Astrocyte of the hippocampus (primary cell): ENCODE results near the gene TNP2.
"Not testable (repeated sequence)": the region's sequence is repeated elsewhere in the genome, so short reads cannot be mapped to it uniquely, and the experiment has no call there.

Experiments
- DNase-seq: peaks from one replicate; pipeline ENCODE4 v3.0.0; 2011; ENCODE audit warnings: low read depth, low spot score

Gene TNP2

GRCh38 chr16:11220507-11220906 lies 48.6 kb downstream of the TNP2 start:
- DNase-seq = not testable (repeated sequence)

DNA sequence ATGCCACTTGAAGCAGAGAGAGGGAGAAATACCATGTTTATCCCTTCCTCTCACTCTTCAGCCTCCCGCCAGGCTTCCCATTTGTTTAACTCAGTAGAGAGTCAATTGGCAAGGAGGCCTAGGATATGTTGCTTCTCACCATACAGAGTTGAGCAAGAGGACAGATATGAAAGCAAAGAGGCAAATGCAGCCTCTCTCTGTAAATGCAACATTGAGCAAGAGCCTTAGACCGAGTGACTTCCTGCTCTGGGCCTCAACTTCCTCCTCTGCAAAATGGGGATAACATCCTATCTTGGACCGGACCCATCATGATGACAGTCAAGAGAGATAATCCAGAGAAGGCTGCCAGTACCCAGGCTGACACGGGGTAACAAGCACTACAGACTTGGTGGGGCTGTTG lies 49.9 kb downstream of the TNP2 start:
- no peak for DNase-seq

- DNase-seq = no peak
Observed at GRCh38 chr16:11218604-11218962, 50.5 kb downstream of the TNP2 start.
